Spleen (tissue), 7 donors: ENCODE results near the gene CDK14.
"Not testable (repeated sequence)": the region's sequence is repeated elsewhere in the genome, so short reads cannot be mapped to it uniquely, and the experiment has no call there.

Source experiments
- CTCF ChIP-seq, 11 experiments: fragments of 200-600 bp in 7 of 11; fragments of 450-650 bp in 4 of 11; sonication (generic) in 4 of 11; IDR thresholded peaks in 8 of 11; conservative IDR thresholded peaks in 3 of 11; 1 replicate in 7 of 11; 2 replicates in 4 of 11; pipeline versions ENCODE4 v1.4.0 to v1.8.0; 2016 to 2021; ENCODE audit warnings: antibody characterized with exemption in 11 of 11, inconsistent platforms in 4 of 11, mild to moderate bottlenecking in 1 of 11
- POLR2AphosphoS5 ChIP-seq, 3 donors: sonication (generic); formaldehyde crosslinking; IDR thresholded peaks; one replicate each; pipeline ENCODE4 v1.5.1; 2017; ENCODE audit warnings: antibody characterized with exemption in 3 of 3
- donor health status: DM: no; HTN: no; CAD: no; lungs with moderate emphysema.
- donor health status: DM: no; HTN: no; CAD: no.
- donor health status: DM: no; HTN: no; CAD: no.

GRCh38 chr7:90794234-90794633 lies 198.1 kb downstream of the CDK14 start:
- TF ChIP-seq CTCF (IDR thresholded peaks at IDR 0.05 in 8 of 11, conservative IDR thresholded peaks at IDR 0.05 in 3 of 11); POLR2AphosphoS5 (IDR thresholded peaks at IDR 0.05): not testable (repeated sequence)
